Neural progenitor cell (in vitro differentiated cells): ENCODE data around the gene APOBEC3G.
"Not testable (repeated sequence)": the region's sequence is repeated elsewhere in the genome, so short reads cannot be mapped to it uniquely, and the experiment has no call there.

Source experiments
- EZH2phosphoT487 ChIP-seq: fragments of 200-600 bp; sonication (generic); IDR thresholded peaks from 2 replicates; pipeline ENCODE4 v1.6.1; 2017; ENCODE audit warnings: antibody characterized with exemption
- TF ChIP-seq, protein P1 (sequence below): fragments of 200-600 bp; sonication (generic); IDR thresholded peaks from 2 replicates; pipeline ENCODE4 v1.5.1; 2017; ENCODE audit warnings: antibody characterized with exemption, mild to moderate bottlenecking

DNA sequence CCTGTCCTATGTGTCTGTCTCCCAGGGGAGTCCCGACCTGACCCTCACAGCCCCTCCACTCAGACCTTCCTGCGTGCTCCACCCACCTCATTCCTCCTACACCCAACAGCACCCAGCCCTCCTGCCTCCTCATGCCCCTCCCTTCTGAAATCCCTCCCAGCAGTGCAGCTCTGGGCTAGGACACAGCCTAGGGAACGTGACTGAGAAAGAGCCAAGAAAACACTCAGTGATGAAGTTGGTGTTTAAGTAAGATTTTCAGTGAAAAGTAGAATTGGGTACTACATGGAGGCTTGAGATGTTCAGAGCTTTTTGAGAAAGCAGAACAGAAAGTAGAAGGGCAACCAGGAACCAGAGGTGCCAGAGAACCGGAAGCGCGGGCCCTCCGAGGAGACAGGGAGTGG, 4.5 kb upstream of the APOBEC3G start:
- TF ChIP-seq, protein P1, sequence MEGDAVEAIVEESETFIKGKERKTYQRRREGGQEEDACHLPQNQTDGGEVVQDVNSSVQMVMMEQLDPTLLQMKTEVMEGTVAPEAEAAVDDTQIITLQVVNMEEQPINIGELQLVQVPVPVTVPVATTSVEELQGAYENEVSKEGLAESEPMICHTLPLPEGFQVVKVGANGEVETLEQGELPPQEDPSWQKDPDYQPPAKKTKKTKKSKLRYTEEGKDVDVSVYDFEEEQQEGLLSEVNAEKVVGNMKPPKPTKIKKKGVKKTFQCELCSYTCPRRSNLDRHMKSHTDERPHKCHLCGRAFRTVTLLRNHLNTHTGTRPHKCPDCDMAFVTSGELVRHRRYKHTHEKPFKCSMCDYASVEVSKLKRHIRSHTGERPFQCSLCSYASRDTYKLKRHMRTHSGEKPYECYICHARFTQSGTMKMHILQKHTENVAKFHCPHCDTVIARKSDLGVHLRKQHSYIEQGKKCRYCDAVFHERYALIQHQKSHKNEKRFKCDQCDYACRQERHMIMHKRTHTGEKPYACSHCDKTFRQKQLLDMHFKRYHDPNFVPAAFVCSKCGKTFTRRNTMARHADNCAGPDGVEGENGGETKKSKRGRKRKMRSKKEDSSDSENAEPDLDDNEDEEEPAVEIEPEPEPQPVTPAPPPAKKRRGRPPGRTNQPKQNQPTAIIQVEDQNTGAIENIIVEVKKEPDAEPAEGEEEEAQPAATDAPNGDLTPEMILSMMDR: not testable (repeated sequence)
- not testable (repeated sequence) for TF ChIP-seq EZH2phosphoT487
